Embryonic facial prominence (tissue), 1 donor: Measurements from ENCODE around the gene IDI2.

Source experiments
- DNase-seq: peaks from one replicate; pipeline ENCODE4 v3.0.0-alpha.2; 2016; ENCODE audit errors: extremely low spot score

IDI2 gene

DNA sequence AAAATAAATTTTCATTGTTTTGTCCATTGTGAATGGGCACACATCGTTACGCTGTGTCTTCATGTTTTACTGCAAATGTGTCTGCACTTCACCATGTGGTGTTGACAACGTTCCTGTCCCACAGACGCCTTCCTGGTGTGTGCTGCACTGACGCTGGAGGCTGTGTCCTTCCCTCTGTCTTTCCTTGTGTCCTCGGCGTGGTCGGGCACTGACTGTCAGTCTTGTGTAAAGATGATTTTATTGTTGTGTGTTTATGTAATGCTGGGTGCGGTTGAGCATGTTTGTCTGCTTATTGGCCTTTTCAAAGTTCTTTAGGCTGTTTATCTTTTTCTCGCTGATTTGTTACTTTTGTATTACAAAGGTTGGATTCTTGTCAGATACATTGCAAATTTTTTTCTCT, 18.1 kb downstream of the IDI2 start:
- DNase-seq, result no peak

DNA sequence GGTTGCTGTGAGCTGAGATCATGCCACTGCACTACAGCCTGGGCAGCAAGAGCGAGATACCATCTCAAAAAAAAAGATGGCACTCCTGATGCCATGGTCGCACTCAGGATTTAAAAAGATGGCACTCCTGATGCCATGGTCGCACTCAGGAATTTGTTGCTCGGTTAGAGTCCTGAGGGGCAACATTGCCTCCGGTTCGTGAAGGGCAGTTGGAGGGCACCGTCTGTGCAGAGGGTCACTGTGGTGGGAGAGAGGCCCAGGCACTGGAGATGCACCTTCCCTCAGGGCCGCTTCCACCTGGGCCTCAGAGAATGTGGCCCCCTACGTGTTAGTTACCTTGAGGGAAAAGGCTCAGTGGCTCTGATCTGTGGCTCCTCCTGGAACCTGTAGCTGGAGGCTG, 19.1 kb downstream of the IDI2 start:
- no peak for DNase-seq

DNA sequence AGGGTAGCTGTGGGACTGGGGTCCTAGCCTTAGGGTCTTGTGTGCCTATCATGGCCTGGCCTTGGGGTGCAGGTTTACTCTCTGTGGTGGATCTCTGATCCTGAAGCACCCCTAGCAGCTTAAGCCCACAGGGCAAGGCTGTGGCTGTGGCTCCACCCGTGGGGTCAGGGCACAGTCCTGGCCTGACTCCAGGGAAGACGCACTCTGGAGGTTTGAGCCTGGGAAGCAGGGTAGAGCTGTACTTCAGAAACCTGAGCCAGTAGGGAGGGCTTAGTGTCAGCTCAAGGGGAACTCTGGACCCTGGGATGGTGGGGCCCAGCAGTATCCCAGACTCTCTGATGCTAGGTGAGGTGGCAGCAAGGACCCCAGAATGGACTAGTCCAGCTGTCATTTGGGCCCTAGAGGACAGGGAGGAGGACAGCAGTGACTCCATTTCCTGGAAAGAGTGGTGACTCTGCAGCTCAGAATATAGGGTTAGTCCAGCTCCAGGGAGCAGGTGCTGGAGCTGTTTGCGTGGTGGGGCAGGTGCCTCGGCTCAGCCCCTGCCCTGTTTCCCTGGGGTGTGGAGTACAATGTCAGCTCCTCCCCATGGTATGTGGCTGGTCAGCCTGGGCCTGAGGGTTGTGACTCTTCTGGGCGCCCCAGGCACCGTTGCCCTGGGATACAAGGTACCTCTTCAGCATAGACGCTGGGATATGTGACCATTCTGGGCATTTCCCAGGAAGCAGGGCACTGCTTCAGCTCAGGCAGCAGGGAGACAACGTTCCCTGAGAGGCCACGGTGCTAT, 21.6 kb downstream of the IDI2 start:
- DNase-seq, result no peak

DNA sequence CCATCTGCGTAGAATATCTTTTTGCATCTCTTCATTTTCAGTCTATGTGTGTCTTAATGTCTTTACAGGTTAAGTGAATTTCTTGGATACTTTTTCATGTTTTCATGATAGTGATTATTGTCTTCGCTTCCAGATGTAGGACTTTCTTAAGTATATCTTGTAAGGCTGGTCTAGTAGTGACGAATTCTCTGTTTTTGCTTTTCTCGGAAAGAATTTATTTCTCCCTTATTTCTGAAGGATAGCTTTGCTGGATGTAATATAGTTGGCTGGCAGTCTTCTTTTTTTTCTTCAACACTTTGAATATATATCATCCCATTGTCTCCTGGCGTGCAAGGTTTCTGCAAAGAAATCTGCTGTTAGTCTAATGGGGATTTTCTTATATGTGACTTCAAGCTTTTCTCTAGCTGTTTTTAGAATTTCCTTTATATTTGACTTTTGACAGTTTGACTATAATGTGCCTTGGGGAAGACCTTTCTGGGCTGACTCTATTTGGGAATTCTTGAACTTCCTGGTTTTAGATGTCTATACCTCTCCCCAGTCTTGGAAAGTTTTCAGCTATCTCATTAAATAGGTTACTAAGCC, 23.1 kb downstream of the IDI2 start:
- DNase-seq, result no peak

DNA sequence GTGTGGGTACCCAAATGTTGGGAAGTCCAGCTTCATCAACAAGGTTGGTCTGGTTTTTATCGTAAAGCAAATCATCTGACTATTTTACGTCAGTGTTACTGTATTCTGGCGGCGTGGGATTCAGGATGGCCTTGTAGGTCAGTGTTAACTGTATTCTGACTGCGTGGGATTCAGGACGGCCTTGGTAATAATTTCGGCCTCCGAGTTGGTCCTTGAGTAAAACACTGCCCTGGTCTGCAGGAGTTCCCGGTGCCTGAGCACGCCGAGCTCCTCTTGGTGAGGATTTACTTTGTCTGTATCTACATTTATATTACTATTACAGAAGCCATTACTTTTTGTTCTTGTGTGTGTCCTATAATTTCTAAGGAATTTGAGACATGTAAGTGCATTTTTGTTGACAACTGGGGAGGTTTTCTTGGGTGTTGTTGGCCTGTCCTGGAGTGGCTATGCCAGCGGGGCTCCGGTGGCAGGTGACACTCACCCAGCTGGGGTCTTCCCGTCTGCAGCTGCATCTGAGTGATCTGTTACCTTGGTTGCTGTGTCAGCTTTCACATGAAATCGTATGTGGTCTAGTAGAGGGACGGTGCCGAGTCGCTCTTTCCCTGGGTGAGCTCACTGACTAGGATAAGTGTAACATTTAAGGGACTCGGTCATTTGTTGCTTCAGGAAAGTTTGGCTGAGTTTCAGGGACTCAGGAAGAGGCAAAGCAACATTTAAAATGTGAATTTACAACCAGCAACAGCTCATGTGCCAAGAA, 28.2 kb downstream of the IDI2 start:
- no peak for DNase-seq

DNA sequence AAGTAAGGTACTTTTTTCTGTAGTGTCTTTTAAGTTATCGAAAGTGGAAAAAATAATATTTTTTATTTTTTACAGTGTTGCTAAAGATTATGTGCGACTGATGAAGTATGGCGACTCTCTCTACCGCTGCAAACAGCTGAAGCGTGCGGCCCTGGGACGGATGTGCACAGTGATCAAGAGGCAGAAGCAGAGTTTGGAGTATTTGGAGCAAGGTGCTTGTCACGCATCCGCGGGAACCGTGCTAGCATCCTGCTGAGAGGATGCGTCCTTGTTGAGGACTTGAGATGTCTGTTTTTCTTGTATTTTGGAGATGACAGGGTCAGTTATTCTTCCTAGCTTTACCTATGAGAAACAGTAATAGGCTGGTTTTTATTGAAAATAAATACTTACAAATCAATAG, 29.6 kb downstream of the IDI2 start:
- no peak for DNase-seq

DNA sequence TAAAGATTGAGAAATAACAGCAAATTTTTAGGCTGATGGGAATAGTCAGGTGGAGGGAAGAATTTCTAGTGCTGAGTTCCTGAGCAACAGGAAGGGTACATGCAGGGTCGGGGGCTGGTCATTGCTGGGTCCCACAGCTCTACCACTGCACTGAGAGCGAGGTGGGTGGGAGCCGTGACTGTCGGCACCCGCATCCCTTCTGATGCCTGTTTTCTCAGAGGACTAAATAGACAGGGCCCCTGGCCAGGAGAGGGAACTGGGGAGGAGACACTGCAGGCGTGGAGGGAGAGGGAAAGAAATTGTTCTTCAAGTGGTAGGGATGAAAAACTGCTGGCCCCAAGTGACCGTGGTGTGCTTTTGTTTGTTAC, 30.1 kb downstream of the IDI2 start:
- no peak for DNase-seq

DNA sequence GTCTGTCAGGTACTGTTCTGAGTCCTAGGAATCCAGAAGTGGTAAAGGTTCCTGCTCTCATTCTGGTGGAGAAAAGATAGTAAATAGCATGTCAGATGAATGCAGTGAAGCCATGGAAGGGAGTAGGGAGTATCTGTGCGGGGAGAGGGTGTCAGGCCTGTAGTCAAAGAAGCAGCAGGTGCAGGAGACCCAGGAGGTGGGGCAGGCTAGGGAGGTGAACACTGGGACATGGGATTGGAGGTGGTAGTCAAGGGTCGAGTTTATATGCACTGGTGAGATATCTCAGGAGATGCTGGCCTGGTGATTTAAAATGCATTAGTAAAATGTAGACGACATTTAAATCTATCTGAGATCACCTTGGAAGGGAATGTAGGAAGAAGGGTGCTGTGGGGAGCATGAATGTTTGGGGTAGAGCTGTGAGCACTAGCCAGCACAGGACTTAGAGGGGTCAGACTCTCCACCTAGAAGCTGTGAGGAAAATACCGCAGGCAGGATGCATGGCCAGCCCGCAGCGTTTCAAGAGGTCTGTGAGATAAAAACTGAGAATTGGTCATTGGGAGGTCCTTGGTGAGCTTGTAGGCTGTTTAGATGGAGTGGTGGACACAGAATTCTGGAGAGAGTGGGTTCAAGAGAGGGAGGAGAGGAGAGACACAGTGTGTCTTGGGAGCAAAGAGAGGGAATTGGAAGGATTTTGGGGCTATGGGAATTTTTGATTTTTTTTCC, 30.7 kb downstream of the IDI2 start:
- no peak for DNase-seq

DNA sequence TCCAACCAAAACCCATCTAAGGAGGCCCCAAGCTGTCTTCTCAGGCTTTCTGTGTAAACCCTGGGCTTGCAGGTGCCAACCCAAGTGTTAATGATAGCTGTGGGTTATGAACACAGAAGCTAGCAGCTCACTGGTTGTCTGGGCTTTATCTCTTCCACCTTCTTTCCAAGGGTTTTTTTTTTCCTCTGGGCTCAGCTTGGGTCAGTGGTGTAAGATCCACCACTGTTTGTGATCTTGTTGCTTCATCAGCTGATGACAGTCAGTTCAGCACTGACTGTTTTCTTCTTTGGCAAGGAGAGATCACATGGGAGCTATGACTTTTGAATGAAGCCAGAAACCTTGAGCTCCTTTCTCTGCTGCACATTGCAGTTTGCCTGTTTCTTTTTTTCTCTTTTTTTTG, 32.8 kb downstream of the IDI2 start:
- no peak for DNase-seq

DNA sequence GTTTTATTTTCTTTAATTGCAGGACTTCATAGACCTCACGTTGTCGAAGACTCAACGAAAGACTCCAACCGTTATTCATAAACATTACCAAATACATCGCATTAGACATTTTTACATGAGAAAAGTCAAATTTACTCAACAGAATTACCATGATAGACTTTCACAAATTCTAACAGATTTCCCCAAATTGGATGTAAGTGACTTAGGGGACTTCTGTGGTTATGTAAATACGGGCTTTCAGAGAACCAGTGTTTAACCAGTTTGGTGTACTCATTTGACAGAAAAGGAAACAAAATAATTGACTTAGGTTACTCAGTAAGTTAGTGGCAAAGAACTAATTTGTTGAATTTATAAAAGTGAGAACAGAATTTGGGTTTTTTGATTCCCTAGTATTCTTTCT, 33.2 kb downstream of the IDI2 start:
- DNase-seq, result no peak

DNA sequence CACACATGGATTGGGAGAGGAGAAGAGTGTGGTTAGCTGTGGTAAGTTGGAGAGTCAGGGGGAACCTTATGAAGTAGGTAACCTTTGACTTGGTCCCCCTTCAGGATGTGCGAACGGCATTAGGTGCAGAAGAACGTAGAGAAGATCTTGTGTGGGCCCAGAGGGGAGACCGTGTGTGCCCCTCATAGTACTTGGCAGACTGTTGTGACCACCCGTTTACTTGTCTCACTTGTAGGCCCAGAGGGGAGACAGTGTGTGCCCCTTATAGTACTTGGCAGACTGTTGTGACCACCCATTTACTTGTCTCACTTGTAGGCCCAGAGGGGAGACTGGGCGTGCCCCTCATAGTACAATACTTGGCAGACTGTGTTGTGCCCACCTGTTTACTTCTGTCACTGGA, 34.9 kb downstream of the IDI2 start:
- no peak for DNase-seq

DNA sequence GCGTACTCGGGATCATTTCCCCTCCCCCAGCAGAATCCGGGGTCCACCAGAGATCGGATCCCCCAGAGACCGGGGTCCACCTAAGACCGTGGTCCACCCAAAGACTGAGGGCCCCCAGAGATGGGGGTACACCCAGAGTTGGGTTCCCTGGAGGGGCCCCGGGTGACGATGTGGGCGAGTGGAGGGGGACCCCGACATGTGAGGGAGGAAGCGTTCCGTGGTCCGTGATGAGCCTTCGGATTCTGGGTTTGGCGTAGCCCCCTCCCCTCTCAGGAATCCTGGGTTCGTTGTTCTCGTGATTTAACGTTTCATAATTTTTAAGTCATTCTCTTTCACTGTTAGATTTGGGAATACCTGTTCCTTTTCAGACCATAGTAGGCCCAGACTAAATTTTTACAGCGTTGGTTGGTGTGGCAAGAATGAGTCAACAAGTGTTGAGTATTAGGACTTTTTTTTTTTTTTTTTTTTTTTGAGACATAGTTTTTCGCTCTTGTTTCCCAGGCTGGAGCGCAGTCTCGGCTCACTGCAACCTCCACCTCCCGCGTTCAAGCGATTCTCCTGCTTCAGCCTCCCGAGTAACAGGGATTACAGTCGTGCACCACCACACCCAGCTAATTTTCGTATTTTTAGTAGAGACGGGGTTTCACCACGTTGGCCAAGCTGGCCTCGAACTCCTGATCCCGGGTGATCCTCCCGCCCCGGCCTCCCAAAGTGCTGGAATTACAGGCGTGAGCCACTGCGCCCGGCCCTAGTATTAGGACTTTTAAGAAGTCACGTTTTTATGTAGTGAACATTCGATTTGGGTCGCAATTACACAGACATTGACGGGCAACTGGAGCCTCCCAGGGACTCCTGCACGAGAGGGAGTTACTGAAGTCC, 36.8 kb downstream of the IDI2 start:
- no peak for DNase-seq

DNA sequence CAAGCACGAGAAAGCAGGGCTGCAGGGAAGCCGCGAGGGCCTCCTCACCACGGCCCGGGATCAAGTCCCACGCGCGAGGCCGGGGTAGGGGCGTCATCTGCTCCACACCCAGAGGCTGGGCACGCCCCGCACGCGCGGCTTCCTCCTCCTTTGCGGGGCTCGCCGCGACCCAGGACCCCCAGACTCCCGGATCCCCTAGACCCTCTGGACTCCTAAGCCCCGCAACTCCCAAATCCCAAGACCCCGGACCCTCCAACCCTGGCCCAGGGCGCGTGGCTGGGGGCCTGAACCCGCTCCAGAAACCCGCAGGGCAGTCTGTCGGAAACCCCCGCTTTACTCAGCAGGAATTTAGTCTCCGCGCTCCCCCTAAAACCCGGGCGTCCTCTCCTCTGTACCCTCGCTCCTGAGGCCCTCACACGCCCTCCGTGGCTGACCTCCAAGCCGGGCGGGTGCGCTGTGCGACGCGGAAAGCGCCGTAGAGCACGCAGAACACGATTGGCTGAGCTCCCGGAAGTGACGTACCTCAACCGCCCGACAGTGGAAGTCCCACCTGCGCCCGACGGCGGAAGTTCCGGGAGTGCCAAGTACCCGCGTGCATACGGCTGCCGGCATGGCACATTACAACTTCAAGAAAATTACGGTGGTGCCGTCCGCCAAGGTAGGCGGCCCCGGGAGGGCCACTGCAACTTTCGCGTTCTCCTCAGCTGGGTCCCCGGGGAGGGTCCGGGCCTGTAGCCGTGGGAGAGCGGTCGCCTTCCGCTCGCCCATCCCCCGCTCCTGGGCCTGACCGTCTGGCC, 37.6 kb downstream of the IDI2 start, which contains the start of gene GTPBP4:
Gene GTPBP4, plus strand, starts transcription at position 565 of the 797 bp plus-strand sequence. Its CDS starts 46 bp downstream, at position 611.
- peak; percentile 95 for DNase-seq

DNA sequence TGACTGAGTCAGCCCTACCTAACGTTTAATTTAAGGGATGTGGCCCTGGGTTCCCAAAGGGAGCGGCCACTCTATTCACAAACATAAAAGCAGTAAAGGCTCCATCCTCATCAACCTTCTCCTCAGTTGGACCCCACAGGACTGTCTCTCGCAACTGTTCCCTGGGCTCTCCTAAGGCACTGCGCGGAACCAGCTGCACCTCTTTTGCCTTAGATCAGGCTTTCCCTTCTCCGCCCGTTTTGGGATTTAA, 38.1 kb downstream of the IDI2 start:
- no peak for DNase-seq

DNA sequence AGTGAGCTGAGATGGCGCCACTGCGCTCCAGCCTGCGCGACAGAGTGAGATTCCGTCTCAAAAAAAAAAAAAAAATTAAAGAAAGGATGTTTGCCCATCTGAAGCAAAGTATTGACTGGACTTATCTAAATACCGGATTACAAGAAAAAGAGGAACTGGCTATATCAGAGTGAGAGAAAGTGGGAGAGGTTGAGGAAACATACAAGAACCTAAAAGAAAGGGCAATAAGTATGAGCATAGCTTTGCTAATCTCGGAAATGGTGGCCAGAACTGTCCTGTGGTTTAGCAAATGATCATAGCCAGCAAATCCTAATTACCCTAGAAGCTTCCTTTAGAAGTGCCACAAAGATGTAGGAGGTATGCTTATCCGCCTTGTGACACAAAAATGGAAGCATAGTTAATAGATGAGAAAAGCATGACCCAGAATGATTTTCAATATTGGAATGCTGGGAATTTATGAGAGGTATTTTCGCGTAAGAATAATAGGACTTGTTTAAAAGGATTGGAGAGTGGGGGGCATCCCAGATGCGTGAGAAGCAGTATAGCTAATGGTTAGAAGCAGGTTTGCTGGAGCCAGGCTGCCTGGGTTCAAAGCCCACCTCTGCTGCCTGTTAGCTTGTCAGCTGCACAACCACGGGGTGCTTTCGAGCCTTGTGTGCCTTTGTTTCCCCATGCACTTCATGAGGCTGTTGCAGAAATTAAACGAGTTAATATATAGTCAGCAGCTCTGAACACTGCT, 38.6 kb downstream of the IDI2 start:
- DNase-seq, result no peak

DNA sequence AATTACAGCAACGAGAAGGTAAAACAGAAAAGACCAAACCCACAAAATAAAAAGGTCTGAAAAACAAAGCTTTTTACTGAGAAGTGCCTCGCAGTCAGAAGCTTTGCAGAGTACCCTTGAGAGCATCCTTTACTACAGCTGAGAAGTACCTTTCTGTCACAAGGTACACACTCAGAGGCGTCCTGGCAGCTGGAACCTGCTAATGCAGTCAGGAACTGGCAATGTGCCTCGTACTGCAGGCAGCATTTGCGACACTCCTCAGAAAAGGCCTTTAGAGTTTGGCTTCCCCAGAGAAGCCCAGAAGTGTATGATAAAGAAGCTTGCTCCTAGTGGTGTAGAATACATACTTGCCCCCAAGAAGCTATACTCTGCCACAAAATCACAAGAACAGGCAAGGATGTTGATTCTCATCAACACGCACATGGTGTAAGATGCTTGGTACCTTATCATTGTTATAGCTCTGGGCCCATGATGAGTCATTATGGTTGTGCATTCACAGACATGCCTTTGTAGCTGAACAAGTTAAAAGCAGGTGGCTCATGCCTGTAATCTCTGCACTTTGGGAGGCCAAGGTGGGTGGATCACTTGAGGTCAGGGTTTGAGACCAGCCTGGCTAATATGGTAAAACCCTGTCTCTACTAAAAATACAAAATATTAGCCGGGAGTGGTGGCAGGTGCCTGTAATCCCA, 39.4 kb downstream of the IDI2 start:
- DNase-seq, result no peak

DNA sequence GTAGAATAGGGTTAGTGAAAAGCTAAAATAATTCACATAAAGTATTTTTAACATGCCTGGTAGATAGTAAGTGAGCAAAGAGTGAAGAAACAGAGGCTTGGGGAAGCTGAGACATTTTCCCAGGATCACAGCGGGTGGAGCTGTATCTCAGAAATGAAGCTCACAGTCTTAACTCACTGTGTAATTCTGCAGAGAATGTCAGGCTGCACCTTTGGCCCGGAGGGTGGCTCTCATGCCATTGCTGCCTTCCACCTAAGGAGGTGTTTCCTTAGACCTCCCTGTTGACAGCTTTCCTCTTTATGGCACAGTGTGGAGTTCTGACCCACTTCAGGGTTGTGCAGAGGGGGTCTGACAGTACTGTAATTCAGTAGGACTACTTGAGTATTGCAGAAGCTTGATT, 40.3 kb downstream of the IDI2 start:
- no peak for DNase-seq

DNA sequence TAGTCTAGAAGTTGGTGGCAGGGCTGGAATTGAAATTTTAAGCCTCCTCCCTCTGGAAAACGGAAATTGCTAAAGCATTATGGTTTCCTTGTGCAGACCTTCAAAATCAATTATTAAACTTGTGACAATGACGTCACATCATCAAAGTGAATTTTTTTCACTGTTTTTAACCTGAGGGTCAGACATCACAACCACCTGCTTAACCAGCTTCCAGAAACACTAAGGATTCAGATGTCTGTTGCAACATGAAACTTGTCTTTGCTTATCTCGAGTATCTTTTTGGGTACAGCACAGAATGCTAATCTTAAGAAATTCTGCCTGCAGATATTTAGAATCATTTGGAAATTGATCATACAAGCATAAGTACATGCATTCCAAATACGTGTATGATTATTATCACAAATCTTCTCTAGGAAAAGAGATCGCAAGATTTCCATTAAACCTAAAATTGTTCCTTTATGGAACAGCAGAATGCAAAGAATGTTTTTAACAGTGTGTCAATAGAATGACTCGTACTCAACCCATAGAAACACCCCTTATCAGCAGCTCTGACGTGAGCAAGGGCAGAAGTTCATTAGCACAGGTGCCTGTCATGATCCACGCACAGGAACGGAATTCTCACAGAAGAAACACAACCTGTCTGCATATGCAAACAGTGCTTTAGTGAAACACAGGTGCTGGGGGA, 41.5 kb downstream of the IDI2 start:
- no peak for DNase-seq

DNA sequence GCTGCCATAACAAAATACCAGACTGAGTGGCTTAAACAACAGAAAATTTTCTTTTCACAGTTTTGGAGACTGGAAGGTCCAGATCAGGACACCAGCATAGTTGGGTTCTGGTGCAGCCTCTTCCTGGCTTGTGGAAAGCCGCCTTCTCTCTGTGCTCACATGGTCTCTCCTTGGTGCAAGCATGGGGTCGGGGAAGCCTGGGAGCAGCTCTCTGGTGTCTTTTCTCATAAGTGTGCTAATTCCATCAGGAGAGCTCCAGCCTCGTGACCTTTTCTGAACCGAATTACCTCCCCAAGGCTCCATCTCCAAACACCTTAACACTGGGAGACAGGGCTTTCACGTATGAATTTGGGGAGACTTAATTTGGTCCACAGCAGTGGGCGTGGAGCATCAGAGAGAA, 42.3 kb downstream of the IDI2 start:
- DNase-seq, result no peak
